GM12864 (cell line): ENCODE data around the gene SFXN3.

Experiments used
- DNase-seq: peaks from one replicate; pipeline ENCODE4 v3.0.0-alpha.2; 2011; ENCODE audit warnings: low read depth
- H3K4me3 ChIP-seq: 2 replicates; pipeline ENCODE4 v1.5.1; 2011; ENCODE audit warnings: mild to moderate bottlenecking, low read depth, low read length, control low read depth
- CTCF ChIP-seq: IDR thresholded peaks from 2 replicates; pipeline ENCODE4 v1.5.1; 2011; ENCODE audit warnings: low read depth, mild to moderate bottlenecking, moderate library complexity, low read length, control low read depth, inconsistent platforms; ENCODE audit errors: missing control alignments

SFXN3 gene

GRCh38 chr10:101044117-101044516, 13.1 kb downstream of the SFXN3 start:
- H3K4me3 ChIP-seq: no peak overlapping the region
- no peak for DNase-seq
- TF ChIP-seq CTCF: no peak

GRCh38 chr10:101046332-101047238, 15.6 kb downstream of the SFXN3 start:
- no peak for DNase-seq
- H3K4me3 ChIP-seq: no peak overlapping the region
- no peak for TF ChIP-seq CTCF

GRCh38 chr10:101047268-101047667, 16.2 kb downstream of the SFXN3 start:
- no peak for TF ChIP-seq CTCF
- DNase-seq: no peak
- no peak overlapping the region for H3K4me3 ChIP-seq

GRCh38 chr10:101047961-101048892, 17.2 kb downstream of the SFXN3 start:
- H3K4me3 ChIP-seq: no peak overlapping the region
- TF ChIP-seq CTCF: no peak
- no peak for DNase-seq

GRCh38 chr10:101050208-101051069, 19.4 kb downstream of the SFXN3 start:
- H3K4me3 ChIP-seq: peak overlapping the region; percentile 2
- peak; percentile 85 for TF ChIP-seq CTCF
- DNase-seq: no peak

GRCh38 chr10:101052285-101052684, 21.3 kb downstream of the SFXN3 start:
- TF ChIP-seq CTCF: no peak
- H3K4me3 ChIP-seq: no peak overlapping the region
- no peak for DNase-seq
